Large intestine (tissue), 3 donors: ENCODE results near the gene WWC1. TPM values are rescaled to one million over a fixed set of nuclear protein-coding genes. Genes with fewer than 3 reads are reported as not detected.
A peak's percentile ranks its signal among the peaks of the same experiment; 100 is the strongest.

Source experiments
- DNase-seq, 2 donors: peaks; one replicate each; pipeline versions ENCODE4 v3.0.0 to v3.0.0-alpha.2; 2013
- H3K27ac ChIP-seq: one replicate; pipeline ENCODE4 v1.5.1; 2013; ENCODE audit warnings: low read length
- H3K27me3 ChIP-seq: 2 replicates; pipeline ENCODE4 v1.6.1; 2013; ENCODE audit warnings: low read length; ENCODE audit not compliant: control insufficient read depth, insufficient read depth
- H3K36me3 ChIP-seq: 2 replicates; pipeline ENCODE4 v1.6.1; 2013; ENCODE audit warnings: low read length; ENCODE audit not compliant: control insufficient read depth, insufficient read depth
- H3K4me1 ChIP-seq: one replicate; pipeline ENCODE4 v1.6.1; 2013; ENCODE audit warnings: low read length; ENCODE audit not compliant: control insufficient read depth, insufficient read depth
- H3K4me3 ChIP-seq: one replicate; pipeline ENCODE4 v1.5.1; 2013; ENCODE audit warnings: low read length
- H3K9me3 ChIP-seq: one replicate; pipeline ENCODE4 v1.6.1; 2013; ENCODE audit warnings: mild to moderate bottlenecking, low read depth, low read length, moderate library complexity; ENCODE audit not compliant: control insufficient read depth
- WGBS: methylation state at CpG from one replicate; pipeline ENCODE4 v1.1.5; 2013; ENCODE audit warnings: low lambda C conversion rate; ENCODE audit not compliant: insufficient coverage; 5-methylcytosine and 5-hydroxymethylcytosine counted together
- polyA plus RNA-seq: library from polyadenylated mRNA; unstranded; fragments of 120-200 nt; gene quantifications from one replicate; pipeline ENCODE4 v1.2.1, GENCODE V29; 2013

WWC1 gene
- polyA plus RNA-seq, 1 donor, result 28.6 TPM

DNA sequence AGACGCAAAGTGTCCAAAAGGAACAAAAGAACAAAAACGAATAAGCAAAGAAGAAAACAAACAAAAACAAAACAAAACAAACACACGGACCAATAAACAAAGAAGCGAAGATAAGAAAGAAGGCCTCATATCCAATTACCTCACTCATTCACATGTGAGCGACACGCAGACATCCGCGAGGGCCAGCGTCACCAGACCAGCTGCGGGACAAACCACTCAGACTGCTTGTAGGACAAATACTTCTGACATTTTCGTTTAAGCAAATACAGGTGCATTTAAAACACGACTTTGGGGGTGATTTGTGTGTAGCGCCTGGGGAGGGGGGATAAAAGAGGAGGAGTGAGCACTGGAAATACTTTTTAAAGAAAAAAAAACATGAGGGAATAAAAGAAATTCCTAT lies 28.3 kb upstream of the WWC1 start:
- peaks cover 16% of the 10 kb centered on the region for H3K4me1 ChIP-seq
- H3K27ac ChIP-seq, result no peak overlapping the region
- H3K36me3 ChIP-seq, result no peaks in the 10 kb centered on the region
- H3K27me3 ChIP-seq, result no peaks in the 10 kb centered on the region
- no peak for DNase-seq
- H3K4me3 ChIP-seq, result no peak overlapping the region
- WGBS, result 75% methylated on average over 9 of the region's 13 CpGs
- no peaks in the 10 kb centered on the region for H3K9me3 ChIP-seq

DNA sequence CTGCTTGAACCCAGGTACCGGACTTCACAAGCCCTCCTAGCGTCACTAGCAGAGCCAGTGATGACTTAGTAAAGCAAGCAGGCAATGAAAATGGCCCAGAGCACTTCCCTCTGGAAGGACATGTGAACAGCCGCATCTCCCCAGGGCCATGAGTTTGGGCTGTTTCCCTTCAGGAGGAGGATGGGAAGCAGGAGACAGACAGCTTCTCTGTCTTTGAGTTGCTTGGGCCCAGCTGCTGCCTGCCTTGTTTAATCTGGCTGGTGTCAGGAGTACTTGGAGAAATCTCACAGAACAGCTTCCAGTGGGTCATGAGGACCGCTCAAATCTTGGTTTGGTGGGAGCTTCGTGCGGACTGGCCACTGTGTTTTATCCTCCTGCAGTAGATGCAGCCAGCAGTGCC lies 25.4 kb upstream of the WWC1 start:
- H3K4me3 ChIP-seq, result no peak overlapping the region
- no peaks in the 10 kb centered on the region for H3K27me3 ChIP-seq
- H3K4me1 ChIP-seq, result peaks cover 20% of the 10 kb centered on the region
- no peaks in the 10 kb centered on the region for H3K36me3 ChIP-seq
- no peak for DNase-seq
- H3K9me3 ChIP-seq, result no peaks in the 10 kb centered on the region
- 100% methylated on average over 1 of the region's 6 CpGs for WGBS
- no peak overlapping the region for H3K27ac ChIP-seq

DNA sequence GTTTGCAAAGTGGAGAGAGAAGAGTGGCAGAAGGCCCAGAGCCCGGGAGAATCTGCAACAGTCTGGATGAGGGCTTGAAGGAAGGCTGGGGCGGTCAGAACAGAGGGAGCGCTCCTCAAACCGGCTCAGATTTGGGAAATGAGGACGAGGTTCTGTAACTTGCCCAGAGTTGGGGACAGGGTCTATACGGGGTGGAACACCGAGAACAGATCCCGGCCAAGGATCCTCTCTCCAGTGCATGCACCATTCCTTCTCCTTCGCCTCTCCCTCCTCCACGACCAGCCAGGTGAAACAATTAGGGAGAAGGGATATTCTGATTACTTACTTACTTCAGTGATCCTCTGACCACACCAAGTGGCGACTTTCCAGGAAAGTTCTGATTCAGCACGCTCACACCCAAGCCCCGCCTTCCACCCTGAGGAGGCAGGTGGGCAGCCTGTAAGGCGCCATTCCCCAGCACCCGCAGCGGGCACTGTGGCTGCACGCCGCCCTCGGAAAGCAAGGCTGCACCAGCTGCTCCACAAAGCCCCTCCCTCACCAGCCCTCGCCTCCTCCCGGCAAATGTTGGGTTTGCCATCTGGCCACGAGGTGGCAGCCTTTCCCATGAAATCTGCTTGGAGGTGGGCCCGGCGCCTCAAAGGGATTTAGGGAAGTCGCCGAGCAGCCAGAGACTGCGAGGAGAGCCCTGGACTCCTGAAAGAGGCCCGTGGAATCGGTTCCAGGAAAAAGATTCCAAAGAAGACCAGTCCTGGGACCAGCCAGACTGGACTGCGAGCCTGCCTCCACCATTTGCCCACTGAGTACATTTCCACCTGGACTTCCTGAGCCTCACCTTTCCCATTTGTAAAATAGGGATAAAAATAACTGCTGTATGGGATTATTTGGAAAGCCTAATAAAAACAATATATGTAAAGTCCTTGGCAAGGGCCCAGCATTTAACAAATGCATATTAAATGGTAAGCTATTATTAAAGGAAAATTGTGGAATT lies 22.2 kb upstream of the WWC1 start:
- DNase-seq, result peak; percentile 83 to 85
- no peaks in the 10 kb centered on the region for H3K9me3 ChIP-seq
- peak overlapping the region; percentile 30 for H3K4me3 ChIP-seq
- H3K27me3 ChIP-seq, result no peaks in the 10 kb centered on the region
- no peaks in the 10 kb centered on the region for H3K36me3 ChIP-seq
- H3K27ac ChIP-seq, result peak overlapping the region; percentile 34
- WGBS, result 80% methylated on average over 1 of the region's 30 CpGs
- peaks cover 13% of the 10 kb centered on the region for H3K4me1 ChIP-seq

DNA sequence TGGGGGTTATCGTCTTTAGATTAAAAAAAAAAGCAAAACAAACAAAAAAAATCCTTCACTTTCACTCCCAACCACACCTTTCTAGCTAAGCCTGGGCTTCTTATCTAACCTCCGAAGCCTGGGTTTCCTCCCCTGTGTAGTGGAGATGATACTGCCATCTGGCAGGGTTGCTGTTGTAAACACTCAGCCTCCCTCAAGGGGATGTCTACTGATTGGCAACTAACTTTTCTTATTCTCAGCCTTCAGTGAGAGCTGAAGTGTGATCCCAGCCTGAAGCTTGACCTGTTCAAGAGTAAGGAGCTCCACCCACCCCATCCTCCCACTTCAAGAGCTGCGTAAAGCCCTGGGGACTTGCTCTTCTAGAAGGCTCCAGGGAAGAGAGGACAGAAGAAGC lies 21.5 kb upstream of the WWC1 start:
- H3K4me3 ChIP-seq, result no peak overlapping the region
- H3K36me3 ChIP-seq, result no peaks in the 10 kb centered on the region
- peaks cover 13% of the 10 kb centered on the region for H3K4me1 ChIP-seq
- H3K27ac ChIP-seq, result peak overlapping the region; percentile 34
- DNase-seq, result peak in 1 of 2 donors; percentile 44
- no peaks in the 10 kb centered on the region for H3K27me3 ChIP-seq
- no peaks in the 10 kb centered on the region for H3K9me3 ChIP-seq
- no CpG with 5 or more reads among the region's 3 CpGs for WGBS

DNA sequence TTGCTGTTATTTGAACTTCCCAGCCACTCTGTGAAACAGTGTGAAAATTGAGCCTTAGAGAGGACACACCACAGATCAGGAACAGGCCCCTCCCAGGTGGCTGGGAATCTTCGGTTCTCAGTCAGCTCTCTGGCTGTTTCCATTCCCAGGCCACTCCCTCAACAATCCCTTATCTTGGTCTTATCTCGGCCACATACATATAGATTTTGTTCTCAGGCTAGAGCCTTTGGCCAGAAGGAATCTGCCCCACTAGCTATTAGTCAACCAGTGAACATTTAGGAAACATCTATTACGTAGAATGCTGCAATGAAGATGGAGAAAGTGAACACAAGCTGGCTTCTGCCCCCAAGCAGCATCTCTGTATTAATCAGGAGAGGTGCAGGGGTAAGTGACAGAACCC lies 21.0 kb upstream of the WWC1 start:
- DNase-seq, result peak in 1 of 2 donors; percentile 30
- Histone ChIP-seq H3K4me1 (peaks cover 13% of the 10 kb centered on the region), H3K27me3 (no peaks in the 10 kb centered on the region), H3K36me3 (no peaks in the 10 kb centered on the region), H3K27ac (peak overlapping the region; percentile 34), H3K4me3 (no peak overlapping the region), H3K9me3 (no peaks in the 10 kb centered on the region)
- no CpG with 5 or more reads among the region's 3 CpGs for WGBS

DNA sequence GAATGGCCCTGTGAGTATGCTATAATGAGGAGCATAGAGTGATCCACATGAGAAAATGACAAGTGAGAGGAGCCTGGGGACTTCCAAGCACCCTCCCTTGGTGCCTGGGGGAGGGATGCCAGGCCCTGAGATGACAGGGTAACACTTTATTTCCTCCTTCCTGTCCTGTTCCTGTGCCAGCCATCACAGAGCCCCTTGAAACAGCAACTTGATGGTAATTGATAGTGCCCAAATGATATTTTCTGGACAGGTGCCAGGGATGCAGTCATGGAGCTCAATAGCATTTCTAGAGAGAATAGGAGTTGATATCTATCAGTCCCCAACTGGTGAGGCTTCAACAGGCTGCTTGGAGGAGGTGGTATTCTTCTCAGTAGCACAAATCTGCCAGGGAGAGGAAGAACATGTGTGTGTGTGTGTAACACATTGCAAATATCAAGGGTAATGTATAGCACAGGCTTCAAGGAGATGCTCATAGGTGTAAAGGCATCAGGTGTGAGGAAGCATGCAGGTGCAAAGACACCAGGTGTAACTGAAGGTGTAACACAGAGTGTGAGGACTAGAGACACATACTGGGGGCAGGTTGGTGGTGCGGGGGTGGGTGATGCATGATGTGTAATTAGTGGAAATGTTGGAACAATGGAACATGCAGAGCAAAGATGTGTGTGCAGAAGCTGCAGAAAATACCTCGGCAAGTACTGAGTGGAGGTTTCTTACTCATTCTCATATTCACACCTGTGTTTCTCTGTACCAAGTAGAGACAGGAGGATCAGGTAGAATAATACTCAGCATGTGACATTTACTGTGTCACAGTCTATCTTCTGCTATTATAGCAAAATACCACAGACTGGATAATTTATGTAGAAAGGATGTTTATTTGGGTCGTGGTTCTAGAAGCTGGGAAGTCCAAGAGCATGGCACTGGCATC lies 18.1 kb upstream of the WWC1 start:
- no peak for DNase-seq
- WGBS, result 100% methylated on average over 1 of the region's 3 CpGs
- no peaks in the 10 kb centered on the region for H3K27me3 ChIP-seq
- no peaks in the 10 kb centered on the region for H3K9me3 ChIP-seq
- H3K27ac ChIP-seq, result no peak overlapping the region
- H3K4me3 ChIP-seq, result no peak overlapping the region
- no peaks in the 10 kb centered on the region for H3K36me3 ChIP-seq
- H3K4me1 ChIP-seq, result peaks cover 21% of the 10 kb centered on the region

DNA sequence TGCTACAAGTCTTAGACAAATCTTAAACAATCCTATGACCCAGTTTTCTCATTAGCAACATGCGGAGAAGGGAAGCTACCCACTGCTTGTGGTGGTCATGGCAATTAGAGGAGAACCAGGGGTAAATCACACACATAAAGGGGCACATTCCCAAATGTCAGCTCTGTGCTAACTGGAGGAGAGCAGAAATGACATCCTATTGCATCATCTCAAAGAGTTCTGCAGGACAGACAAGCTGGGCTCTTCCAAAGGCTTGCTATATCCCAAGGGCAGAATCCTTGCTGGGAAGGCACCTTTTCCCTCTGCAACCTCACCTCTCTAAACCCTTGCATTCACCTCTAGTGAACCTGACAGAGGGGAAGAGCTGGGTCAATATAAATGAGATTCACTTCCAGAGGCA lies 17.0 kb upstream of the WWC1 start:
- DNase-seq, result no peak
- Histone ChIP-seq H3K36me3 (no peaks in the 10 kb centered on the region), H3K9me3 (no peaks in the 10 kb centered on the region), H3K27ac (no peak overlapping the region), H3K4me1 (peaks cover 23% of the 10 kb centered on the region), H3K27me3 (no peaks in the 10 kb centered on the region), H3K4me3 (no peak overlapping the region)
- WGBS, result no CpG with 5 or more reads among the region's 1 CpG

DNA sequence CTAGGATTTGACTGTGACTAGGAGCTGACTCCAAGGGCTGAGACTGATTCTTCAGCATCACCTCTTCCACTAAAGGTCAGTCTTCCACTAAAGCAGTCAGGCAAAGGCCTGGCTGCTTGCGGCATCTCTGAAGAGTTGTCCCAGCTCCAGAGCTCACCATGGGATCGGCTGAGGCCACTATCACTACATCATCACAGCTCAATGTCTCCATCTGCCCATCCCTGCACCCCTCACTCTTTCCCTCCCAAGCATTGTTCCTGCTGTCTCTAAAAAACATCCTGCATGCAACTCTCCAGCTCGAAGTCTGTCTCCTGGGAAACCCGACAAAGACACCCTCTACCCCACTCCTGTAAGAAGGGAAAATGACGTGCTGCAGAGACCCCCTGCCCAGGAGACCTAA lies 15.5 kb upstream of the WWC1 start:
- Histone ChIP-seq H3K27ac (no peak overlapping the region), H3K36me3 (no peaks in the 10 kb centered on the region), H3K4me1 (peaks cover 14% of the 10 kb centered on the region), H3K27me3 (no peaks in the 10 kb centered on the region), H3K9me3 (no peaks in the 10 kb centered on the region), H3K4me3 (no peak overlapping the region)
- no peak for DNase-seq
- WGBS, result no CpG with 5 or more reads among the region's 5 CpGs

DNA sequence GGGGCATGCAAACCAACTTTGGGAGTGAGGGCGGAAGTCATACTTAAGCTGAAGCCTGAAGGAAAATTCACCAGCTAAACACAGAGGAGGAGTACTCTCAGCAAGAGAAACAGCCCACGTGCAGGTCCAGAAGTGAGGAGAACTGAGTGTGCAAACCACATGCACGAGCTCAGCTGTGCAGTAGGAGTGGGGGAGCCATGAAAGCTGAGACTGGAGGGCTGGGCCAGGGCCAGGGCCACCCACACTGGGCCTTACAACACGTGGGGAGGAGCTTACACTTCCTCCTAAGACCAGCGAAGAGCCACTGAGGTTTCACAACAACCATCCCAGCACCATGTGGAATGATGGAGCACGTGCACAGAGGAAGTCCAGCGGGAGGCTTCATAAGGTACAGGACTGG lies 9.3 kb upstream of the WWC1 start:
- no peak for DNase-seq
- WGBS, result no CpG with 5 or more reads among the region's 7 CpGs

DNA sequence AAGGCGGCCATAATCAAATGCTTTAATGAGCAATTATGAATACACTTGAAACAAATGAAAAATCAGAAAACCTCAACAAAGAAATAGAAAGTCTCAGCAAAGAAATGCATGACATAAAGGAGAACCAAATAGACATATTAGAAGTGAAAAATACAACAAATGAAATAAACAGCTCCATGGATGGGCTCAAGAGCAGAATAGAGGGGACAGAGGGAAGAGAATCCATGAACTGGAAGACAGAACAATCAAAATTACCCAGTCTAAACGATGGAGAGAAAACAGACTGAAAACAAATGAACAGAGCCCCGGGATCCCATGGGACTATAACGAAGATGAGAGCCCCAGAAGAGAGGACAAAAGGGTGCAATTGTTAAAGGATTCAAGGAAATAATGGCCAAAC lies 6.6 kb upstream of the WWC1 start:
- WGBS, result no CpG with 5 or more reads among the region's 4 CpGs
- Histone ChIP-seq H3K36me3 (no peaks in the 10 kb centered on the region), H3K27ac (no peak overlapping the region), H3K4me3 (no peak overlapping the region), H3K9me3 (peaks cover 15% of the 10 kb centered on the region), H3K27me3 (no peaks in the 10 kb centered on the region), H3K4me1 (peaks cover 19% of the 10 kb centered on the region)
- no peak for DNase-seq

More for the DNA sequence above, 9.3 kb upstream of the WWC1 start:
- Histone ChIP-seq H3K36me3 (no peaks in the 10 kb centered on the region), H3K27ac (no peak overlapping the region), H3K4me1 (peaks cover 10% of the 10 kb centered on the region), H3K4me3 (no peak overlapping the region), H3K9me3 (peaks cover 15% of the 10 kb centered on the region), H3K27me3 (no peaks in the 10 kb centered on the region)
